A673 (cell line): ENCODE data around the gene AQP3. TPM values are rescaled to one million over a fixed set of nuclear protein-coding genes. Genes with fewer than 3 reads are reported as not detected.

Experiments used
- BruUV-seq: library from RNA; stranded (reverse); fragments of 400-500 nt; replicated peaks from 2 replicates; lab custom pipeline; 2021; lab: Mats Ljungman, UMichigan
- CTCF ChIA-PET: fragments of 300-600 bp; sonication (Branson Sonifier 250); formaldehyde crosslinking; loops from one replicate; lab custom pipeline; 2022; ENCODE audit warnings: antibody characterized with exemption; lab: Charles Lee
- POLR2A ChIA-PET: fragments of 300-600 bp; sonication (Branson Sonifier 250); formaldehyde crosslinking; loops from one replicate; lab custom pipeline; 2022; ENCODE audit warnings: antibody characterized with exemption; ENCODE audit not compliant: low non-redundant PET; lab: Charles Lee
- DNase-seq: peaks from one replicate; pipeline ENCODE4 v3.0.0-alpha.2; 2015; ENCODE audit warnings: low spot score
- H3K27ac ChIP-seq: fragments of 200-600 bp; sonication (generic); 2 replicates; pipeline ENCODE4 v1.5.1; 2016; ENCODE audit warnings: mixed run types, low read depth, mild to moderate bottlenecking, mixed read lengths, antibody characterized with exemption, low read length; ENCODE audit not compliant: poor library complexity, severe bottlenecking
- H3K27me3 ChIP-seq: fragments of 200-600 bp; sonication (generic); replicated peaks from 2 replicates; pipeline ENCODE4 v1.6.1; 2017; ENCODE audit warnings: mixed run types, low read depth, mild to moderate bottlenecking, mixed read lengths, antibody characterized with exemption, low read length; ENCODE audit not compliant: insufficient read depth, poor library complexity
- H3K36me3 ChIP-seq: fragments of 200-600 bp; sonication (generic); 2 replicates; pipeline ENCODE4 v1.6.1; 2016; ENCODE audit warnings: mixed run types, mild to moderate bottlenecking, mixed read lengths, antibody characterized with exemption, low read length; ENCODE audit not compliant: insufficient read depth, poor library complexity, severe bottlenecking
- H3K4me1 ChIP-seq: fragments of 200-600 bp; sonication (generic); 2 replicates; pipeline ENCODE4 v1.6.1; 2017; ENCODE audit warnings: mixed run types, mild to moderate bottlenecking, mixed read lengths, antibody characterized with exemption, low read length; ENCODE audit not compliant: insufficient read depth, poor library complexity, severe bottlenecking
- H3K4me3 ChIP-seq: fragments of 200-600 bp; sonication (generic); 2 replicates; pipeline ENCODE4 v1.5.1; 2016; ENCODE audit warnings: low read depth, mixed run types, mild to moderate bottlenecking, mixed read lengths, low read length; ENCODE audit not compliant: poor library complexity, severe bottlenecking
- H3K9me3 ChIP-seq: fragments of 200-600 bp; sonication (generic); 2 replicates; pipeline ENCODE4 v1.6.1; 2016; ENCODE audit warnings: mixed run types, low read depth, mild to moderate bottlenecking, mixed read lengths, antibody characterized with exemption, low read length; ENCODE audit not compliant: poor library complexity, severe bottlenecking
- EZH2 ChIP-seq: fragments of 200-600 bp; sonication (generic); IDR thresholded peaks from 2 replicates; pipeline ENCODE4 v1.6.1; 2017; ENCODE audit warnings: borderline replicate concordance, low read depth, mild to moderate bottlenecking, mixed read lengths, antibody characterized with exemption, low read length; ENCODE audit not compliant: poor library complexity, severe bottlenecking
- intact Hi-C: fragments of 100-400 bp; cut with micrococcal nuclease; formaldehyde crosslinking; loops from one replicate; pipeline ENCODE4 v1.10.0; 2022; ENCODE audit not compliant: unreplicated experiment
- total RNA-seq: library from RNA; stranded (reverse); gene quantifications from 2 replicates; pipeline ENCODE4 v1.2.3, GENCODE V29; 2021
- TF ChIP-seq, protein P1 (sequence below): fragments of 300-800, 200-600 bp; sonication (generic); conservative IDR thresholded peaks from 2 replicates; pipeline ENCODE4 v1.5.1; 2017; ENCODE audit warnings: low read depth, mild to moderate bottlenecking, antibody characterized with exemption, low read length, moderate library complexity, mixed read lengths

The AQP3 gene
- total RNA-seq, 1 experiment from 2014 or later = 0.43 TPM

DNA sequence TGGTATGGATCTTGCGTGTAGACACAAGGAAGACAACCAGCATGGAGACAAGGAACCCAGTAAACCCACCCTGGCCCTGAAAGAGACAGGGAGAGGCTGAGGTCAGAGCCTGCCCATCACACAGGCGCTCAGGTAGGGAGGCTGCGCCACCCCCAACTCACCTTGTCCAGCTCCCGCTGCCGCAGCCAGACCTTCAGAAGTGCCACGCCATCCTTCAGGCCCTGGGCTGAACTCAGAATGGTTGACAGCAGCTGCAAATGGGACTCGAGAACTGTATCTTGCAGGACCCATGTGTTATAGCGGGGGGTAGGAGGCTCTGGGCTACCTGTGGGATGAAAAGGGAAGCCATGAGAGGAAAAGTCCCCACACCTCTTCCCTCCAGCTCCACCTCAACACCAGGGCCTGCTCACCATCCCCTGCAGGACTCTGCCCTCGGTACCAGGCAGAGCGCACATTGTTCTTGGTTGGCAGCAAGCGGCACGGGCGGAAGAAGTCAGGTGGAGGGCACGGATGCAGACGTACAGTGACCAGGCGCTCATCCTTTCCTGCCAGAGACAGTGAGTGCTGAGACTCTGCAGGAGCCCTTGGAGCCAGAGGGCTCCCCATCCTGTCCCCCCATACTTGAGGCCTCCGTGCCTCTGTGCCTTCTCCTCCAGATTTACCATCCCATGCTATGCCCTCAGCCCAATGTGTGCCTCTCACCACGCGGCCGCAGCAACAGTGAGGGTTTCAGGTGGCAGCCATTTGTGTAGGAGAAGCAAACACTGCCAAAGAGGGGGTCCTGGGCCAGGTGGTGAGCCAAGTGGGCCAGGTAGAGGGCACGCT lies 21.6 kb upstream of the AQP3 start:
- no peak overlapping the region for H3K4me3 ChIP-seq
- H3K27ac ChIP-seq = no peak overlapping the region
- intact Hi-C loops = loop anchor here (5.0 kb wide), 1 partner anchor 182 kb away; no protein-coding TSS in a partner anchor
- ChIA-PET POLR2A (no interaction called here), CTCF (no interaction called here)
- DNase-seq = no peak
- H3K4me1 ChIP-seq = no peaks in the 10 kb centered on the region
- TF ChIP-seq, protein P1, sequence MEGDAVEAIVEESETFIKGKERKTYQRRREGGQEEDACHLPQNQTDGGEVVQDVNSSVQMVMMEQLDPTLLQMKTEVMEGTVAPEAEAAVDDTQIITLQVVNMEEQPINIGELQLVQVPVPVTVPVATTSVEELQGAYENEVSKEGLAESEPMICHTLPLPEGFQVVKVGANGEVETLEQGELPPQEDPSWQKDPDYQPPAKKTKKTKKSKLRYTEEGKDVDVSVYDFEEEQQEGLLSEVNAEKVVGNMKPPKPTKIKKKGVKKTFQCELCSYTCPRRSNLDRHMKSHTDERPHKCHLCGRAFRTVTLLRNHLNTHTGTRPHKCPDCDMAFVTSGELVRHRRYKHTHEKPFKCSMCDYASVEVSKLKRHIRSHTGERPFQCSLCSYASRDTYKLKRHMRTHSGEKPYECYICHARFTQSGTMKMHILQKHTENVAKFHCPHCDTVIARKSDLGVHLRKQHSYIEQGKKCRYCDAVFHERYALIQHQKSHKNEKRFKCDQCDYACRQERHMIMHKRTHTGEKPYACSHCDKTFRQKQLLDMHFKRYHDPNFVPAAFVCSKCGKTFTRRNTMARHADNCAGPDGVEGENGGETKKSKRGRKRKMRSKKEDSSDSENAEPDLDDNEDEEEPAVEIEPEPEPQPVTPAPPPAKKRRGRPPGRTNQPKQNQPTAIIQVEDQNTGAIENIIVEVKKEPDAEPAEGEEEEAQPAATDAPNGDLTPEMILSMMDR = no peak
- no peak for TF ChIP-seq EZH2
- H3K9me3 ChIP-seq = no peaks in the 10 kb centered on the region
- no TSS peak for BruUV-seq
- no peaks in the 10 kb centered on the region for H3K27me3 ChIP-seq
- peaks cover 56% of the 10 kb centered on the region for H3K36me3 ChIP-seq

DNA sequence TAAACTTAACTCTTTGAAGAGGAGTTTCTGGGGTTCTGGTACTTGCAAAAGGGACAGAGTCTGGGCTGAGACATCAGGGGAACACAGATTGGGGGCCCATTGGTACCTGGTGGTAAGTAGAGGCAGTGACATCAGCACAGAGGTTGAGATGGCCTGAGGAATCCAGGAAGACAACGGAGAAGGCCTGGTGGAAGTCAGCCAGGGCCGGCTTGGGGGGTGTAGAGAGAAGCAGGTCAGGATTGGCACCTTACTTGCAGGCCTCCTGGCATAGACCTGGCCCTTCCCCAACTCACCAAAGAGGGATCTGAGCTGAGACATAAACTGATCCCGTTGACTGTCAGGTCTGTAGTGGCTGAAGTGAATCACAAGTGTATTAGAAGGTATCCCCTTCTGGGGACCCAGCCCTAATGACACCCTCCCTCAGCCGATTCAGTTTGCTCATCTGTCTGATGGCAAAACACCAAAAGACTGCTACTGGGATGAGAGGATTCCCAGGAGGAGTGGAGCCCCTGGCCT lies 20.9 kb upstream of the AQP3 start:
- CTCF ChIA-PET = no interaction called here
- Histone ChIP-seq H3K4me3 (no peak overlapping the region), H3K27me3 (no peaks in the 10 kb centered on the region), H3K4me1 (no peaks in the 10 kb centered on the region), H3K27ac (no peak overlapping the region), H3K9me3 (no peaks in the 10 kb centered on the region), H3K36me3 (peaks cover 56% of the 10 kb centered on the region)
- POLR2A ChIA-PET = no interaction called here
- TF ChIP-seq, protein P1 = no peak
- TF ChIP-seq EZH2 = no peak
- no TSS peak for BruUV-seq
- intact Hi-C loops = loop anchor here (5.0 kb wide), 1 partner anchor 181 kb away; no protein-coding TSS in a partner anchor
- DNase-seq = no peak

DNA sequence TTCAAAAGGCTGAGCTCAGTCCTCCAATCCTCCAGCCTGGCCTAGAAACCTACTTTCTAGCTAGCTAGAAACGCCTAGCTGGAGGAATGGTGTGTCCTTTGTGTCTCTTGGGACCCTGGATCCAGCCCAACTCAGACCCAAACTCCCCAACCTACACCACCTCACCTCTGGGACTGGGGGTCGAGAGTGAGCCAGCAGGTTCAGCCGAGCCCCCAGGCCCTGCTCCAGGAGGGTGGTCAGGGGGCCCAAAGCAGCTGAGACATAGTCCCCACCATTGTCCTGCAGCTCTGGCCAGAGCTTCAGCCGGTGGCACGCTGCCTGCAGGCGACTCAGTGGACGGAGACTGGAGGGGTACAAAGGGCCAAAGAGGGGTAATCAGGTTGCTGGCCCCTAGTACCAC lies 20.1 kb upstream of the AQP3 start:
- no peaks in the 10 kb centered on the region for H3K27me3 ChIP-seq
- H3K27ac ChIP-seq = no peak overlapping the region
- POLR2A ChIA-PET = no interaction called here
- no peak overlapping the region for H3K4me3 ChIP-seq
- H3K36me3 ChIP-seq = peaks cover 60% of the 10 kb centered on the region
- intact Hi-C loops = loop anchor here (2.0 to 5.0 kb wide), 2 partner anchors 93 to 180 kb away; no protein-coding TSS in a partner anchor
- DNase-seq = no peak
- no peaks in the 10 kb centered on the region for H3K9me3 ChIP-seq
- CTCF ChIA-PET = interaction anchor here (1.7 to 1.8 kb wide), 2 partner anchors 64 to 93 kb away, joined by 21 to 25 read pairs; no protein-coding TSS in a partner anchor
- no TSS peak for BruUV-seq
- no peaks in the 10 kb centered on the region for H3K4me1 ChIP-seq
- no peak for TF ChIP-seq EZH2
- TF ChIP-seq, protein P1 = no peak
